Measurements from ENCODE around the gene KIF23. TPM values are rescaled to one million over a fixed set of nuclear protein-coding genes. Genes with fewer than 3 reads are reported as not detected.

Gene KIF23
- total RNA-seq, 1 experiment from 2014 or later: 77.3 TPM

DNA sequence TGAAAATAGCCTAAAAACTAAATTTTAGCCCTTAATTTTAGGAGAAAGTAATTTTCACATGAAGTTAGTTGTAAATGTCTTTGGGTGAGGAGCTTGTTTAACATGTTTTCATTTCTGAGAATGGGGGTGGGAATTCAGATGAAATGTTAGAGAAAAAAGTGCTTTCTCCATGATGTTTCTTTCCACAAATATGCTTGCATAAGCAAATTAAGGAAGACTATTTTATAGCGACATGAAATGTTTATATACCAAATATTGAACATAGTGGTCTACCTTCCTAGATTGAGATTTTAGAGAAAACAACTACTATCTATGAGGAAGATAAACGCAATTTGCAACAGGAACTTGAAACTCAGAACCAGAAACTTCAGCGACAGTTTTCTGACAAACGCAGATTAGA is 25.5 kb downstream of the KIF23 start:
- Histone ChIP-seq H3K9me3 (ENCODE audit: low read length) (no peaks in the 10 kb centered on the region), H3K4me2 (ENCODE audit: low read length) (no peak overlapping the region), H3F3A (ENCODE audit: low read length, unreplicated experiment) (no peaks in the 10 kb centered on the region), H3K4me3 (ENCODE audit: low read length) (no peak overlapping the region), H3K9me2 (replicated peaks; ENCODE audit: low read length) (no peaks in the 10 kb centered on the region), H3K9ac (ENCODE audit: low read length) (no peak overlapping the region), H3K79me2 (ENCODE audit: low read length) (no peaks in the 10 kb centered on the region), H4K20me1 (ENCODE audit: low read length) (0 out of 2 replicates have a peak, but pooled peaks cover 4% of the 10 kb centered on the region), H3K27me3 (ENCODE audit: low read length) (no peaks in the 10 kb centered on the region), H3K27ac (ENCODE audit: low read length) (no peak overlapping the region), H2AFZ (ENCODE audit: low read length) (no peak overlapping the region), H3K4me1 (ENCODE audit: insufficient read depth, low read length) (no peaks in the 10 kb centered on the region), H3K36me3 (ENCODE audit: low read depth, low read length) (peaks cover 76% of the 10 kb centered on the region)
- POLR2A ChIA-PET (ENCODE audit: unreplicated experiment): no interaction called here
- CTCF ChIA-PET: no interaction called here
- BruUV-seq (replicated peaks): no TSS peak
- DNase-seq: no peak
- intact Hi-C loops (cut with micrococcal nuclease): no loop called here
- TF ChIP-seq EZH2phosphoT487 (IDR thresholded peaks at IDR 0.05; ENCODE audit: borderline replicate concordance, low read length) (no peak), EZH2 (IDR thresholded peaks at IDR 0.05; ENCODE audit: low read length, unreplicated experiment) (no peak)
- TF ChIP-seq, protein P1, sequence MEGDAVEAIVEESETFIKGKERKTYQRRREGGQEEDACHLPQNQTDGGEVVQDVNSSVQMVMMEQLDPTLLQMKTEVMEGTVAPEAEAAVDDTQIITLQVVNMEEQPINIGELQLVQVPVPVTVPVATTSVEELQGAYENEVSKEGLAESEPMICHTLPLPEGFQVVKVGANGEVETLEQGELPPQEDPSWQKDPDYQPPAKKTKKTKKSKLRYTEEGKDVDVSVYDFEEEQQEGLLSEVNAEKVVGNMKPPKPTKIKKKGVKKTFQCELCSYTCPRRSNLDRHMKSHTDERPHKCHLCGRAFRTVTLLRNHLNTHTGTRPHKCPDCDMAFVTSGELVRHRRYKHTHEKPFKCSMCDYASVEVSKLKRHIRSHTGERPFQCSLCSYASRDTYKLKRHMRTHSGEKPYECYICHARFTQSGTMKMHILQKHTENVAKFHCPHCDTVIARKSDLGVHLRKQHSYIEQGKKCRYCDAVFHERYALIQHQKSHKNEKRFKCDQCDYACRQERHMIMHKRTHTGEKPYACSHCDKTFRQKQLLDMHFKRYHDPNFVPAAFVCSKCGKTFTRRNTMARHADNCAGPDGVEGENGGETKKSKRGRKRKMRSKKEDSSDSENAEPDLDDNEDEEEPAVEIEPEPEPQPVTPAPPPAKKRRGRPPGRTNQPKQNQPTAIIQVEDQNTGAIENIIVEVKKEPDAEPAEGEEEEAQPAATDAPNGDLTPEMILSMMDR (conservative IDR thresholded peaks at IDR 0.05; ENCODE audit: low read depth, low read length): no peak
- ATAC-seq: no peak

DNA sequence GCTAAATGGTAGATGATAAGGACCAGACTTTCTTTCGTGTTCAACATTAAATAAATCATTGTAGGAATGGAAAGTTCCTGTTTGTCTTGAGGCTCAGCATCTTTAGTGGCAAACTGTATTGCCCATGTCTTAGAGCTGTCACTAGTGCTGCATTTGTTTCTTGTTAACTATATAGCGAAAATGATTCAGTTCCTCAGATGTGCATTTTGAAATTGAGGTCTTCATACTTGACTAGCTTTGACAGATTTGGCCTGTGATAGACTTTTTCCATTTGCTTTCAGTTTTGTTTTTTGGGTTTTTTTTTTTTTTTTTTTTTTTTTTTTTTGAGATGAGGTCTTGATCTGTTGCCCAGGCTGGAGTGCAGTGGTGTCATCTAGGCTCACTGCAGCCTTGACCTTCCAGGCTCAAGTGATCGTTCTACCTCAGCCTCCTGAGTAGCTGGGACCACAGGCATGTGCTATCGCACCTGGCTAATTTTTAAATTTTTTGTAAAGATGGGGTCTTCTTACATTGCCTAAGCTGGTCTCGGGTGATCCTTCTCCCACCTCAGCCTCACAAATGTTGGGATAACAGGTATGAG is 29.0 kb downstream of the KIF23 start:
- ChIA-PET POLR2A (ENCODE audit: unreplicated experiment) (no interaction called here), CTCF (no interaction called here)
- no peak overlapping the region for H3K27ac ChIP-seq (ENCODE audit: low read length)
- DNase-seq: no peak
- no peaks in the 10 kb centered on the region for H3F3A ChIP-seq (ENCODE audit: low read length, unreplicated experiment)
- no peak for ATAC-seq
- no peak overlapping the region for H2AFZ ChIP-seq (ENCODE audit: low read length)
- no peak overlapping the region for H3K4me2 ChIP-seq (ENCODE audit: low read length)
- H3K79me2 ChIP-seq (ENCODE audit: low read length): no peaks in the 10 kb centered on the region
- H3K27me3 ChIP-seq (ENCODE audit: low read length): no peaks in the 10 kb centered on the region
- no peaks in the 10 kb centered on the region for H3K9me3 ChIP-seq (ENCODE audit: low read length)
- H3K9me2 ChIP-seq (replicated peaks; ENCODE audit: low read length): no peaks in the 10 kb centered on the region
- 0 out of 2 replicates have a peak, but pooled peaks cover 4% of the 10 kb centered on the region for H4K20me1 ChIP-seq (ENCODE audit: low read length)
- intact Hi-C loops (cut with micrococcal nuclease): no loop called here
- TF ChIP-seq, protein P1 (conservative IDR thresholded peaks at IDR 0.05; ENCODE audit: low read depth, low read length): no peak
- TF ChIP-seq EZH2phosphoT487 (IDR thresholded peaks at IDR 0.05; ENCODE audit: borderline replicate concordance, low read length) (no peak), EZH2 (IDR thresholded peaks at IDR 0.05; ENCODE audit: low read length, unreplicated experiment) (no peak)
- no peaks in the 10 kb centered on the region for H3K4me1 ChIP-seq (ENCODE audit: insufficient read depth, low read length)
- no TSS peak for BruUV-seq (replicated peaks)
- H3K9ac ChIP-seq (ENCODE audit: low read length): no peak overlapping the region
- H3K36me3 ChIP-seq (ENCODE audit: low read depth, low read length): peaks cover 81% of the 10 kb centered on the region
- H3K4me3 ChIP-seq (ENCODE audit: low read length): no peak overlapping the region

DNA sequence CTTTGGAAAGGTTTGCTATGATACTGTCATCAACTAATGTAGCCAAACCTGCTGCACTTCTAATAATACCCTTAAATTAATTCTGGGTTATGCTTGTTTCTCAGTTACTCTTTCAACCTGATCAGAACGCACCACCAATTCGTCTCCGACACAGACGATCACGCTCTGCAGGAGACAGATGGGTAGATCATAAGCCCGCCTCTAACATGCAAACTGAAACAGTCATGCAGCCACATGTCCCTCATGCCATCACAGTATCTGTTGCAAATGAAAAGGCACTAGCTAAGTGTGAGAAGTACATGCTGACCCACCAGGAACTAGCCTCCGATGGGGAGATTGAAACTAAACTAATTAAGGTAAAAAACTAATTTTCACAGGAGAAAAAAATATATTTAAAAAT is 30.5 kb downstream of the KIF23 start:
- intact Hi-C loops (cut with micrococcal nuclease): no loop called here
- Histone ChIP-seq H3K36me3 (ENCODE audit: low read depth, low read length) (peaks cover 72% of the 10 kb centered on the region), H3K4me3 (ENCODE audit: low read length) (no peak overlapping the region), H2AFZ (ENCODE audit: low read length) (no peak overlapping the region), H3K4me2 (ENCODE audit: low read length) (no peak overlapping the region), H4K20me1 (ENCODE audit: low read length) (0 out of 2 replicates have a peak, but pooled peaks cover 4% of the 10 kb centered on the region), H3K9ac (ENCODE audit: low read length) (no peak overlapping the region), H3K79me2 (ENCODE audit: low read length) (no peaks in the 10 kb centered on the region), H3K4me1 (ENCODE audit: insufficient read depth, low read length) (no peaks in the 10 kb centered on the region), H3K27ac (ENCODE audit: low read length) (no peak overlapping the region), H3K9me2 (replicated peaks; ENCODE audit: low read length) (no peaks in the 10 kb centered on the region), H3K27me3 (ENCODE audit: low read length) (no peaks in the 10 kb centered on the region), H3K9me3 (ENCODE audit: low read length) (no peaks in the 10 kb centered on the region), H3F3A (ENCODE audit: low read length, unreplicated experiment) (no peaks in the 10 kb centered on the region)
- no peak for ATAC-seq
- no peak for TF ChIP-seq EZH2 (IDR thresholded peaks at IDR 0.05; ENCODE audit: low read length, unreplicated experiment)
- TF ChIP-seq EZH2phosphoT487 (IDR thresholded peaks at IDR 0.05; ENCODE audit: borderline replicate concordance, low read length): no peak
- TF ChIP-seq, protein P1 (conservative IDR thresholded peaks at IDR 0.05; ENCODE audit: low read depth, low read length): no peak
- no peak for DNase-seq
- ChIA-PET CTCF (no interaction called here), POLR2A (ENCODE audit: unreplicated experiment) (no interaction called here)
- no TSS peak for BruUV-seq (replicated peaks)
